GM19328 (cell line): Measurements from ENCODE around the gene ZFYVE21.

Source experiments
- ATAC-seq: cut with Tn5 transposase; IDR thresholded peaks from one replicate; pipeline ENCODE4 v1.9.1; 2021; ENCODE audit warnings: mild to moderate bottlenecking, moderate library complexity; ENCODE audit not compliant: unreplicated experiment

Gene ZFYVE21

GRCh38 chr14:103704708-103705107, 10.9 kb upstream of the ZFYVE21 start:
- no peak for ATAC-seq

GRCh38 chr14:103705118-103705503, 10.5 kb upstream of the ZFYVE21 start:
- ATAC-seq: no peak

GRCh38 chr14:103705504-103706284, 9.9 kb upstream of the ZFYVE21 start:
- ATAC-seq: no peak

- ATAC-seq: no peak
These were observed 8.9 kb upstream of the ZFYVE21 start for GRCh38 chr14:103706551-103707328.

- ATAC-seq: no peak
These were observed 8.0 kb upstream of the ZFYVE21 start for GRCh38 chr14:103707329-103708263.

GRCh38 chr14:103708750-103709187, 6.8 kb upstream of the ZFYVE21 start:
- no peak for ATAC-seq

GRCh38 chr14:103709814-103710213, 5.8 kb upstream of the ZFYVE21 start:
- ATAC-seq: no peak

- ATAC-seq: no peak
These were observed 4.7 kb upstream of the ZFYVE21 start for GRCh38 chr14:103710771-103711377.

GRCh38 chr14:103711516-103712431, 3.8 kb upstream of the ZFYVE21 start:
- ATAC-seq: no peak

- no peak for ATAC-seq
These were observed 2.9 kb upstream of the ZFYVE21 start for GRCh38 chr14:103712633-103713247.

GRCh38 chr14:103713304-103714062, 2.1 kb upstream of the ZFYVE21 start:
- no peak for ATAC-seq

- no peak for ATAC-seq
These were observed 1.4 kb upstream of the ZFYVE21 start for GRCh38 chr14:103714063-103714724.

- ATAC-seq: no peak
These were observed 636 bp downstream of the ZFYVE21 start for GRCh38 chr14:103716091-103716801.

GRCh38 chr14:103716899-103717411, 1.3 kb downstream of the ZFYVE21 start:
- no peak for ATAC-seq

GRCh38 chr14:103718572-103718971, 3.0 kb downstream of the ZFYVE21 start:
- ATAC-seq: no peak

GRCh38 chr14:103719751-103720150, 4.1 kb downstream of the ZFYVE21 start:
- no peak for ATAC-seq
